K562 (cell line): ENCODE measurements around the gene PCNX3. TPM values are rescaled to one million over a fixed set of nuclear protein-coding genes. Genes with fewer than 3 reads are reported as not detected.

Experiments
- DDX20 ChIP-seq: fragments of 450-650 bp; IDR thresholded peaks from 2 replicates; pipeline ENCODE4 v1.6.1; 2016; ENCODE audit warnings: missing genetic modification characterization, low read depth, mild to moderate bottlenecking, missing compliant biosample characterization, moderate library complexity
- EGR1 ChIP-seq: fragments of 450-650 bp; conservative IDR thresholded peaks from 2 replicates; pipeline ENCODE4 v1.6.1; 2017; ENCODE audit warnings: mild to moderate bottlenecking
- ETV6 ChIP-seq, 3 experiments: fragments of 150-350 bp in 1 of 3; sonication (generic) in 1 of 3; formaldehyde crosslinking in 1 of 3; IDR thresholded peaks; 2 replicates each; pipeline versions ENCODE4 v1.6.1 to v1.8.0; 2014 to 2022; ENCODE audit warnings: borderline replicate concordance in 2 of 3, low read depth in 2 of 3, antibody characterized with exemption in 1 of 3, low read length in 1 of 3, mild to moderate bottlenecking in 1 of 3, missing genetic modification reagents in 1 of 3
- FOXA3 ChIP-seq, 2 experiments: fragments of 450-650 bp in 1 of 2; sonication (generic) in 1 of 2; formaldehyde crosslinking; IDR thresholded peaks in 1 of 2; conservative IDR thresholded peaks in 1 of 2; 2 replicates each; pipeline versions ENCODE4 v1.4.0 to v1.8.0; 2020 to 2022; ENCODE audit warnings: mild to moderate bottlenecking in 2 of 2, missing genetic modification reagents in 1 of 2
- HMG20A ChIP-seq: fragments of 450-650 bp; formaldehyde crosslinking; conservative IDR thresholded peaks from 2 replicates; pipeline ENCODE4 v1.4.0; 2020; ENCODE audit warnings: mild to moderate bottlenecking, mixed read lengths
- HMG20B ChIP-seq: fragments of 250-450 bp; sonication (Bioruptor Pico); IDR thresholded peaks from 2 replicates; pipeline ENCODE4 v1.5.0; 2021; ENCODE audit warnings: mild to moderate bottlenecking
- HOXB6 ChIP-seq: fragments of 250-450 bp; sonication (Bioruptor Pico); IDR thresholded peaks from 2 replicates; pipeline ENCODE4 v1.5.1; 2022; ENCODE audit warnings: mild to moderate bottlenecking, borderline replicate concordance
- NEUROD1 ChIP-seq: fragments of 150-350 bp; IDR thresholded peaks from 2 replicates; pipeline ENCODE4 v1.6.1; 2014; ENCODE audit warnings: borderline replicate concordance, low read length, low read depth; ENCODE audit not compliant: partially characterized antibody
- NONO ChIP-seq, 2 experiments: fragments of 200-400 bp in 1 of 2; fragments of 450-650 bp in 1 of 2; formaldehyde crosslinking in 1 of 2; IDR thresholded peaks; 2 replicates each; pipeline ENCODE4 v1.6.1; 2017; ENCODE audit warnings: low read depth in 2 of 2, mild to moderate bottlenecking in 2 of 2, moderate library complexity in 2 of 2, low read length in 1 of 2
- POLR2G ChIP-seq: fragments of 200-400 bp; formaldehyde crosslinking; IDR thresholded peaks from 2 replicates; pipeline ENCODE4 v1.6.1; 2017; ENCODE audit warnings: low read depth, mild to moderate bottlenecking, antibody characterized with exemption, low read length, moderate library complexity
- SRSF1 ChIP-seq: fragments of 200-400 bp; formaldehyde crosslinking; IDR thresholded peaks from 2 replicates; pipeline ENCODE4 v1.6.1; 2017; ENCODE audit warnings: mild to moderate bottlenecking, low read depth, low read length, moderate library complexity
- TRIM28 ChIP-seq: fragments of 450-650 bp; IDR thresholded peaks from 2 replicates; pipeline ENCODE4 v1.6.1; 2017
- ZNF174 ChIP-seq: fragments of 250-450 bp; sonication (Bioruptor Pico); IDR thresholded peaks from 2 replicates; pipeline ENCODE4 v1.4.0; 2020; ENCODE audit warnings: mild to moderate bottlenecking
- ZNF695 ChIP-seq: fragments of 450-650 bp; formaldehyde crosslinking; IDR thresholded peaks from 2 replicates; pipeline ENCODE4 v1.4.0; 2020; ENCODE audit warnings: mild to moderate bottlenecking, moderate library complexity
- ZSCAN29 ChIP-seq: fragments of 450-650 bp; IDR thresholded peaks from 2 replicates; pipeline ENCODE4 v1.6.1; 2017
- polyA plus RNA-seq, 8 experiments: library from polyadenylated mRNA; depleted of rRNA in 4 of 8; stranded (reverse) in 5 of 8; unstranded in 3 of 8; fragments of >200 nt; fragmentation: Nextera tagmentation in 2 of 8; fragmentation: Illumina TruSeq in 1 of 8; extraction: Ambion mirVana in 2 of 8; extraction: Trizol in 1 of 8; gene quantifications; 2 replicates each; pipeline versions ENCODE4 v1.2.1 to v1.2.3, GENCODE V29; 2011 to 2014; ENCODE audit warnings: inconsistent platforms in 1 of 8, missing spikeins in 1 of 8
- total RNA-seq, 7 experiments: library from RNA; depleted of rRNA in 6 of 7; stranded (reverse); fragments of >200 nt in 6 of 7; fragmentation: Illumina TruSeq in 2 of 7; extraction: Trizol in 2 of 7; gene quantifications; 2 replicates each; pipeline versions ENCODE4 v1.2.1 to v1.2.3, GENCODE V29; 2011 to 2021; ENCODE audit warnings: low replicate concordance in 1 of 7
- TF ChIP-seq, protein P1 (sequence below): fragments of 250-450 bp; sonication (Bioruptor Pico); IDR thresholded peaks from 2 replicates; pipeline ENCODE4 v1.4.0; 2020
- TF ChIP-seq, protein P2 (sequence below): sonication (generic); formaldehyde crosslinking; IDR thresholded peaks from 2 replicates; pipeline ENCODE4 v1.8.1; 2023; ENCODE audit warnings: mild to moderate bottlenecking, missing genetic modification reagents
- TF ChIP-seq, protein P3 (sequence below): fragments of 450-650 bp; IDR thresholded peaks from 2 replicates; pipeline ENCODE4 v1.7.0; 2016; ENCODE audit warnings: borderline replicate concordance

PCNX3 gene
- total and polyA plus RNA-seq, 9 of the 15 experiments (the other 6 are each of a cell fraction or from before 2014, with no cell fraction given) = 0.11 to 47.8 (median 12.8) TPM

DNA sequence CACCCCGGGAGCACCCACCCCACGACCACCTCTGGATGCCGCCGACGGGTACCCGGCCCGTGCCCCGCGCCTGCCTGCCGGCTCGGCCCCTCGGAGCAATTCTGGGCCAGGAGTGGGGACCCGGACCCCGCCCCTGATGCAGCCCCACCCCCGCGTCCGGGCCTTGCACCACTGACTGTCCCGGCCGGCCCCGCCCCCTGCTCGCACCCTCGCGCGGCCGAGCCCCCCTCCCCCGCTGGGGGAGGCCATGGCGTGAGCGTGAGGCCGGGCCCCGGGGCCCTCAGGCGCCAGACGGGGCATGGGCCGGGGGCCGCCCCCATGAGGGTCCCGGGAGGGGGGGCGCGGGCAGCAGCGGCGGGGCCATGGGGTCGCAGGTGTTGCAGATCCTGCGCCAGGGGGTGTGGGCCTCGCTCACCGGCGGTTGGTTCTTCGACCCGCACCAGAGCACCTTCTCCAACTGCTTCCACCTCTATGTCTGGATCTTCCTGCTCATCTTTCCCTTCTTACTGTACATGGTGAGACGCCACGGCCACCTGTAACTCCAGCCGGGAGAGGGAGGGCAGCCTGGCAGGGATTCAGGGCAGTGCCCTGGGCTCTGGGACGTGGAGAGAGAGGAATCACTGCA, 486 bp downstream of the PCNX3 start (continued):
- TF ChIP-seq POLR2G (peak; percentile 10), NONO (IDR thresholded peaks at IDR 0.05; ENCODE audit: low read depth in 2 of 2, low read length in 1 of 2) (no peak), ZNF174 (CRISPR knock-in tag) (no peak), HOXB6 (CRISPR knock-in tag) (no peak), EGR1 (peak; percentile 38; the same call in 1 of the 2 replicates), ETV6 (IDR thresholded peaks at IDR 0.05; ENCODE audit: borderline replicate concordance in 1 of 2, low read depth in 2 of 2, low read length in 1 of 2) (no peak), ETV6 (CRISPR knock-in tag; IDR thresholded peaks at IDR 0.05; ENCODE audit: borderline replicate concordance) (0 out of 2 replicates have a peak, but pooled peaks have one; percentile 33), SRSF1 (no peak), DDX20 (no peak), ZSCAN29 (no peak), NEUROD1 (no peak), TRIM28 (no peak), HMG20A (CRISPR knock-in tag) (no peak), HMG20B (CRISPR knock-in tag) (no peak), ZNF695 (no peak), FOXA3 (CRISPR knock-in tag; conservative IDR thresholded peaks at IDR 0.05 in 1 of 2, IDR thresholded peaks at IDR 0.05 in 1 of 2) (no peak)
- TF ChIP-seq, protein P1, sequence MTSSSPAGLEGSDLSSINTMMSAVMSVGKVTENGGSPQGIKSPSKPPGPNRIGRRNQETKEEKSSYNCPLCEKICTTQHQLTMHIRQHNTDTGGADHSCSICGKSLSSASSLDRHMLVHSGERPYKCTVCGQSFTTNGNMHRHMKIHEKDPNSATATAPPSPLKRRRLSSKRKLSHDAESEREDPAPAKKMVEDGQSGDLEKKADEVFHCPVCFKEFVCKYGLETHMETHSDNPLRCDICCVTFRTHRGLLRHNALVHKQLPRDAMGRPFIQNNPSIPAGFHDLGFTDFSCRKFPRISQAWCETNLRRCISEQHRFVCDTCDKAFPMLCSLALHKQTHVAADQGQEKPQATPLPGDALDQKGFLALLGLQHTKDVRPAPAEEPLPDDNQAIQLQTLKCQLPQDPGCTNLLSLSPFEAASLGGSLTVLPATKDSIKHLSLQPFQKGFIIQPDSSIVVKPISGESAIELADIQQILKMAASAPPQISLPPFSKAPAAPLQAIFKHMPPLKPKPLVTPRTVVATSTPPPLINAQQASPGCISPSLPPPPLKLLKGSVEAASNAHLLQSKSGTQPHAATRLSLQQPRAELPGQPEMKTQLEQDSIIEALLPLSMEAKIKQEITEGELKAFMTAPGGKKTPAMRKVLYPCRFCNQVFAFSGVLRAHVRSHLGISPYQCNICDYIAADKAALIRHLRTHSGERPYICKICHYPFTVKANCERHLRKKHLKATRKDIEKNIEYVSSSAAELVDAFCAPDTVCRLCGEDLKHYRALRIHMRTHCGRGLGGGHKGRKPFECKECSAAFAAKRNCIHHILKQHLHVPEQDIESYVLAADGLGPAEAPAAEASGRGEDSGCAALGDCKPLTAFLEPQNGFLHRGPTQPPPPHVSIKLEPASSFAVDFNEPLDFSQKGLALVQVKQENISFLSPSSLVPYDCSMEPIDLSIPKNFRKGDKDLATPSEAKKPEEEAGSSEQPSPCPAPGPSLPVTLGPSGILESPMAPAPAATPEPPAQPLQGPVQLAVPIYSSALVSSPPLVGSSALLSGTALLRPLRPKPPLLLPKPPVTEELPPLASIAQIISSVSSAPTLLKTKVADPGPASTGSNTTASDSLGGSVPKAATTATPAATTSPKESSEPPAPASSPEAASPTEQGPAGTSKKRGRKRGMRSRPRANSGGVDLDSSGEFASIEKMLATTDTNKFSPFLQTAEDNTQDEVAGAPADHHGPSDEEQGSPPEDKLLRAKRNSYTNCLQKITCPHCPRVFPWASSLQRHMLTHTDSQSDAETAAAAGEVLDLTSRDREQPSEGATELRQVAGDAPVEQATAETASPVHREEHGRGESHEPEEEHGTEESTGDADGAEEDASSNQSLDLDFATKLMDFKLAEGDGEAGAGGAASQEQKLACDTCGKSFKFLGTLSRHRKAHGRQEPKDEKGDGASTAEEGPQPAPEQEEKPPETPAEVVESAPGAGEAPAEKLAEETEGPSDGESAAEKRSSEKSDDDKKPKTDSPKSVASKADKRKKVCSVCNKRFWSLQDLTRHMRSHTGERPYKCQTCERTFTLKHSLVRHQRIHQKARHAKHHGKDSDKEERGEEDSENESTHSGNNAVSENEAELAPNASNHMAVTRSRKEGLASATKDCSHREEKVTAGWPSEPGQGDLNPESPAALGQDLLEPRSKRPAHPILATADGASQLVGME = no peak
- TF ChIP-seq, protein P2, sequence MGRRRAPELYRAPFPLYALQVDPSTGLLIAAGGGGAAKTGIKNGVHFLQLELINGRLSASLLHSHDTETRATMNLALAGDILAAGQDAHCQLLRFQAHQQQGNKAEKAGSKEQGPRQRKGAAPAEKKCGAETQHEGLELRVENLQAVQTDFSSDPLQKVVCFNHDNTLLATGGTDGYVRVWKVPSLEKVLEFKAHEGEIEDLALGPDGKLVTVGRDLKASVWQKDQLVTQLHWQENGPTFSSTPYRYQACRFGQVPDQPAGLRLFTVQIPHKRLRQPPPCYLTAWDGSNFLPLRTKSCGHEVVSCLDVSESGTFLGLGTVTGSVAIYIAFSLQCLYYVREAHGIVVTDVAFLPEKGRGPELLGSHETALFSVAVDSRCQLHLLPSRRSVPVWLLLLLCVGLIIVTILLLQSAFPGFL = no peak
- TF ChIP-seq, protein P3, sequence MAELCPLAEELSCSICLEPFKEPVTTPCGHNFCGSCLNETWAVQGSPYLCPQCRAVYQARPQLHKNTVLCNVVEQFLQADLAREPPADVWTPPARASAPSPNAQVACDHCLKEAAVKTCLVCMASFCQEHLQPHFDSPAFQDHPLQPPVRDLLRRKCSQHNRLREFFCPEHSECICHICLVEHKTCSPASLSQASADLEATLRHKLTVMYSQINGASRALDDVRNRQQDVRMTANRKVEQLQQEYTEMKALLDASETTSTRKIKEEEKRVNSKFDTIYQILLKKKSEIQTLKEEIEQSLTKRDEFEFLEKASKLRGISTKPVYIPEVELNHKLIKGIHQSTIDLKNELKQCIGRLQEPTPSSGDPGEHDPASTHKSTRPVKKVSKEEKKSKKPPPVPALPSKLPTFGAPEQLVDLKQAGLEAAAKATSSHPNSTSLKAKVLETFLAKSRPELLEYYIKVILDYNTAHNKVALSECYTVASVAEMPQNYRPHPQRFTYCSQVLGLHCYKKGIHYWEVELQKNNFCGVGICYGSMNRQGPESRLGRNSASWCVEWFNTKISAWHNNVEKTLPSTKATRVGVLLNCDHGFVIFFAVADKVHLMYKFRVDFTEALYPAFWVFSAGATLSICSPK = no peak
